Pancreas (tissue), 10 donors: Measurements from ENCODE around the gene CEP95. TPM values are rescaled to one million over a fixed set of nuclear protein-coding genes. Genes with fewer than 3 reads are reported as not detected.

Experiments
- ATAC-seq, 4 donors: fragments of 200-7000 bp; cut with Tn5 transposase; one replicate each; pipeline versions ENCODE4 v1.8.0 to v1.9.1; 2020; ENCODE audit warnings: mild to moderate bottlenecking in 4 of 4, moderate library complexity in 4 of 4
- DNase-seq, 6 donors: peaks; one replicate each; pipeline ENCODE4 v3.0.0-alpha.2; 2020
- FAIRE-seq: peaks from 2 replicates; lab custom pipeline; 2012; peaks lifted over from hg19 to GRCh38; lab: Jason Lieb, UNC
- H3K27ac ChIP-seq, 4 donors: fragments of 200-600 bp; sonication (generic); 1 replicate in 3 of 4; 2 replicates in 1 of 4; pipeline versions ENCODE4 v1.5.0 to v1.8.0; 2020
- H3K27me3 ChIP-seq, 4 donors: fragments of 200-600 bp; one replicate each; pipeline ENCODE4 v1.8.0; 2021
- H3K36me3 ChIP-seq, 3 donors: fragments of 200-600 bp; sonication (generic) in 1 of 3; one replicate each; pipeline versions ENCODE4 v1.5.0 to v1.8.0; 2020 to 2021
- H3K4me1 ChIP-seq, 3 donors: fragments of 200-600 bp; one replicate each; pipeline ENCODE4 v1.8.0; 2021
- H3K4me3 ChIP-seq, 4 donors: fragments of 200-600 bp; sonication (generic) in 2 of 4; one replicate each; pipeline versions ENCODE4 v1.5.0 to v1.8.0; 2020 to 2021
- H3K9me3 ChIP-seq, 4 donors: fragments of 200-600 bp; one replicate each; pipeline ENCODE4 v1.8.0; 2021
- CTCF ChIP-seq, 4 donors: fragments of 200-600 bp; sonication (generic) in 3 of 4; IDR thresholded peaks; one replicate each; pipeline versions ENCODE4 v1.5.0 to v1.8.0; 2021; ENCODE audit warnings: antibody characterized with exemption in 4 of 4
- WGBS, 2 donors: extraction: QIAGEN DNeasy Blood & Tissue Kit; methylation state at CpG; one replicate each; pipeline ENCODE4 v1.1.7; 2013; 5-methylcytosine and 5-hydroxymethylcytosine counted together
- intact Hi-C, 3 donors: fragments of 100-400 bp; cut with DNase I; formaldehyde crosslinking; loops; one replicate each; pipeline versions ENCODE4 v1.11.1 to v1.14.2; 2022
- polyA plus RNA-seq, 2 donors: library from polyadenylated mRNA; stranded (reverse); fragments of 200-250 nt; gene quantifications; one replicate each; pipeline ENCODE4 v1.2.3, GENCODE V29; 2013
- total RNA-seq, 6 donors: library from RNA; stranded (reverse); fragmentation: NEBNext Ultra II Directional in 4 of 6; extraction: Animal tissue kit (Norgen Biotek cat#: 25700) in 4 of 6; gene quantifications; one replicate each; pipeline versions ENCODE4 v1.2.1 to v1.2.4, GENCODE V29; 2021 to 2023
- donor health status: healthy with polysubstance abuse.
- donor health status: DM: no; HTN: no; CAD: no; lungs with moderate emphysema.
- donor health status: DM: no; HTN: no; CAD: no.
- donor health status: control.
- donor health status: control.
- donor health status: Bipolar disorder and iron deficiency.
- donor health status: DM: yes; HTN: yes; CAD: no.
- donor health status: DM: no; HTN: no; CAD: no.
- donor health status: DM: no; HTN: no; CAD: no.
- donor health status: DM: yes; HTN: yes; CAD: no.

The CEP95 gene
- total and polyA plus RNA-seq, 8 donors, result 10.0 to 80.8 (median 21.7) TPM

GRCh38 chr17:64537488-64537887 lies 30.7 kb downstream of the CEP95 start:
- ATAC-seq (no peak), DNase-seq (no peak), FAIRE-seq (no peak)
- Histone ChIP-seq H3K27ac (no peak overlapping the region), H3K9me3 (no peaks in the 10 kb centered on the region), H3K36me3 (peaks cover 0 to 43% (median 22%) of the 10 kb centered on the region in 3 donors), H3K4me3 (no peak overlapping the region), H3K27me3 (no peaks in the 10 kb centered on the region), H3K4me1 (no peaks in the 10 kb centered on the region)
- WGBS, 2 donors, result 76 to 84% methylated on average over 5 of the region's 5 CpGs
- intact Hi-C loops, result no loop called here
- TF ChIP-seq CTCF (IDR thresholded peaks at IDR 0.05), result no peak

- no peak for TF ChIP-seq CTCF (IDR thresholded peaks at IDR 0.05)
- no peaks in the 10 kb centered on the region for H3K9me3 ChIP-seq
- H3K36me3 ChIP-seq, result peaks cover 0 to 31% (median 13%) of the 10 kb centered on the region in 3 donors
- FAIRE-seq (no peak), DNase-seq (no peak), ATAC-seq (peak in 1 of 4 donors; percentile 5)
- no peak overlapping the region for H3K4me3 ChIP-seq
- H3K27me3 ChIP-seq, result no peaks in the 10 kb centered on the region
- intact Hi-C loops, result no loop called here
- H3K27ac ChIP-seq, result no peak overlapping the region
- H3K4me1 ChIP-seq, result no peaks in the 10 kb centered on the region
- 91 to 96% methylated on average over 7 of the region's 7 CpGs for WGBS, 2 donors
Measured at GRCh38 chr17:64538508-64539130, 31.8 kb downstream of the CEP95 start.

- Histone ChIP-seq H3K4me3 (no peak overlapping the region), H3K27me3 (no peaks in the 10 kb centered on the region), H3K36me3 (peaks cover 0 to 28% (median 22%) of the 10 kb centered on the region in 3 donors), H3K27ac (no peak overlapping the region), H3K4me1 (no peaks in the 10 kb centered on the region), H3K9me3 (no peaks in the 10 kb centered on the region)
- ATAC-seq (no peak), DNase-seq (no peak), FAIRE-seq (no peak)
- intact Hi-C loops, result no loop called here
- no peak for TF ChIP-seq CTCF (IDR thresholded peaks at IDR 0.05)
- 88 to 90% methylated on average over 5 of the region's 5 CpGs for WGBS, 2 donors
Measured at GRCh38 chr17:64540118-64540776, 33.5 kb downstream of the CEP95 start.

- Histone ChIP-seq H3K27me3 (no peaks in the 10 kb centered on the region), H3K9me3 (no peaks in the 10 kb centered on the region), H3K27ac (no peak overlapping the region), H3K4me3 (no peak overlapping the region), H3K36me3 (peaks cover 0 to 10% (median 9%) of the 10 kb centered on the region in 3 donors), H3K4me1 (no peaks in the 10 kb centered on the region)
- ATAC-seq (no peak), FAIRE-seq (no peak), DNase-seq (no peak)
- 80 to 91% methylated on average over 2 of the region's 2 CpGs for WGBS, 2 donors
- no peak for TF ChIP-seq CTCF (IDR thresholded peaks at IDR 0.05)
- intact Hi-C loops, result no loop called here
Measured at GRCh38 chr17:64544742-64545141, 38.0 kb downstream of the CEP95 start.

GRCh38 chr17:64546716-64547115 lies 39.9 kb downstream of the CEP95 start:
- intact Hi-C loops, result no loop called here
- Histone ChIP-seq H3K36me3 (peaks cover 0 to 10% (median 9%) of the 10 kb centered on the region in 3 donors), H3K4me1 (no peaks in the 10 kb centered on the region), H3K9me3 (no peaks in the 10 kb centered on the region), H3K4me3 (no peak overlapping the region), H3K27me3 (no peaks in the 10 kb centered on the region), H3K27ac (no peak overlapping the region)
- ATAC-seq, result no peak
- 87 to 90% methylated on average over 7 of the region's 7 CpGs for WGBS, 2 donors
- TF ChIP-seq CTCF (IDR thresholded peaks at IDR 0.05), result no peak
- DNase-seq, result no peak
- no peak for FAIRE-seq
